GM12873 (cell line): ENCODE data around the gene PITX3.

Experiments
- TF ChIP-seq, protein P1 (sequence below): IDR thresholded peaks from 2 replicates; pipeline ENCODE4 v1.5.1; 2012; ENCODE audit warnings: low read depth, mild to moderate bottlenecking, moderate library complexity, low read length, control low read depth; ENCODE audit not compliant: insufficient read depth; ENCODE audit errors: missing control alignments

PITX3 gene

DNA sequence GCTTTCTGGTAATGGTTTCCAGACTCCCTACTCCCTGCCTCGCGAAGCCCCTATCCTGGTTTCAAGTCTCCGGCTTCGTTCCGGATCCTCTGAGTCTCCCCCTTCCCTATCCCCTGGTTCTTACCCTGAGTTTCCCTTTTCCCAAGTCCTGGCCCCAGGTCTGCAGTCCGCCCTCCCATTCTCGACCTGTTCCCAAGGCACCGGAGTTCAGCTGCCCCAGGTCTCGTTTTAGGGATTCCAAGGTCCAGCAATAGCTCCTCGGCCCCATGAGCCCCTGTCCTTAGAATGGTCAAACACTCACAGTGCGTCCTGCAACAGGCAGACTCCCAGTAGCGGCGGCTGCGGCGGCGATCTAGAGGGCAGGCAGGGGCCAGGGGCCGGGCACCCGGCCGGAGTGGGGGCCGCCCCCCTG is 274 bp downstream of the PITX3 start:
- TF ChIP-seq, protein P1, sequence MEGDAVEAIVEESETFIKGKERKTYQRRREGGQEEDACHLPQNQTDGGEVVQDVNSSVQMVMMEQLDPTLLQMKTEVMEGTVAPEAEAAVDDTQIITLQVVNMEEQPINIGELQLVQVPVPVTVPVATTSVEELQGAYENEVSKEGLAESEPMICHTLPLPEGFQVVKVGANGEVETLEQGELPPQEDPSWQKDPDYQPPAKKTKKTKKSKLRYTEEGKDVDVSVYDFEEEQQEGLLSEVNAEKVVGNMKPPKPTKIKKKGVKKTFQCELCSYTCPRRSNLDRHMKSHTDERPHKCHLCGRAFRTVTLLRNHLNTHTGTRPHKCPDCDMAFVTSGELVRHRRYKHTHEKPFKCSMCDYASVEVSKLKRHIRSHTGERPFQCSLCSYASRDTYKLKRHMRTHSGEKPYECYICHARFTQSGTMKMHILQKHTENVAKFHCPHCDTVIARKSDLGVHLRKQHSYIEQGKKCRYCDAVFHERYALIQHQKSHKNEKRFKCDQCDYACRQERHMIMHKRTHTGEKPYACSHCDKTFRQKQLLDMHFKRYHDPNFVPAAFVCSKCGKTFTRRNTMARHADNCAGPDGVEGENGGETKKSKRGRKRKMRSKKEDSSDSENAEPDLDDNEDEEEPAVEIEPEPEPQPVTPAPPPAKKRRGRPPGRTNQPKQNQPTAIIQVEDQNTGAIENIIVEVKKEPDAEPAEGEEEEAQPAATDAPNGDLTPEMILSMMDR: no peak

DNA sequence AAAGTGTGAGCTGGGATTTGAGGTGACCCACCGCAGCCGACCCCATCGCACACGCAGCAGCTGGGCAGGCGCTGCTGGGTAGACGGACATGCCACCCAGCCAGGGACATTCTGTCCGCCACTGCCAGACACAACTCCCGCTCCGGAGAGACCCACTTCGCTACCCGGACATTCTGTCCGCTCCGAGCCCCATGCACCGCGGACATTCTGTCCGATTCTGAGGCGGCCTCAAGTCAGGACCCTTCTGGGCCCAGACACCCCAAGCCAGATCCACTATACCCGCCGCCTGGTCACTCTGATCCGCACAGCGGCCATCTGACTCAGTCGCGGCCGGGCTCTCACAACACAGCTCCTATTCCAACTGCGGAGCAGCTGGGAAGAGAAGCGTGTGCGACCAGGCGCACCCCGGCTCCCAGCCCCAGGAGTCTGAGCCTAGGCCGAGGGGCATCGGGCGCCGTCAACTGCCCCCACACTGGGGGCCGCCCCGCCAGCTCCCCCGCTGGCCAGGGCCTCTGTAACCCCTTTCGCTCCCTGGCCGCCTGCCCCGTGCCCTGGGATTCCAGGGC is 763 bp downstream of the PITX3 start:
- TF ChIP-seq, protein P1: no peak

DNA sequence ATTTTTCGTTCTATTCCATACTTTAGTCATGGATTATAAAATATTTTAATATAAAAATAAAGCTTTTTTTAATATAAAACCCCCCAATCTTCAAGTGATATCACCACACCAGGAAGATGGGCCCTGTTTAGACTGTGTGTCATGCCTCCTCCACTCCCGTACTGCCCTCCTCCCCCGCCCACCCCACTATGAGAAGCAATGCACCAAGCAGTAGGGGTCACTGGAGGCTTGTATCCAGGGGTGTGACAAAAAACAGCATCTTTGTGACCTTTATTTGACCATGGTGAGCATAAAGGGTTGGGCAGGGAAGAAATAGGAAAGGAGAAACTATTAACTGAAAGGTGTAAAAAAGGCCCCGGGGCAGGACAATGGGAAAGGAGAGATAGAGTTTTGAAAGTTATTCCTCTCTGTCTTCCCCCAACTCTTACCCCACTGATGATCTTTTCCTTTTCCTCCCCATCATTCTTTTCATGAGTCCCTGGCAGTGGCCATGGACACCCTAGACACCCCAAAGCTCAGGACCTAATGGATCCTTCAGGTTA is 3.5 kb downstream of the PITX3 start:
- TF ChIP-seq, protein P1: no peak

DNA sequence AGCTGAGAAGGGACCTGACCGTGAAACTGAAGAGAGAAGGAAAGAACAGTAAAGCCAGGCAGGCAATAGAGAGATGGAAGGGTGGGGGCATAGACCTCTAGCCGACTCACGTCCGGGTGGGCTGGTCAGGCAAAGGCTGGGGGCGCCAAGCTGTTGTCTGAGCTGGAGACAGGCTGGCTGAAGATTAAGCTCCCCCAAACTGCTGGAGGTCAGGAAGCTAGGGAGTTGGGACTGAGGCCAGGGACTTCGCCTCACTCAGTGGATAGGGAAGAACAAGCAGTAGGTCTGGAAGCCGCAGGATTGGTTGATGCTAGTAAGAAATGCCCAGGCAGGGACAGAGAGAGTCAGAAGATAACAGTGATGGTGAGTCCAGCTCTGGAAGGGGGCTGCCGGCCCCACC is 5.3 kb downstream of the PITX3 start:
- TF ChIP-seq, protein P1: no peak

DNA sequence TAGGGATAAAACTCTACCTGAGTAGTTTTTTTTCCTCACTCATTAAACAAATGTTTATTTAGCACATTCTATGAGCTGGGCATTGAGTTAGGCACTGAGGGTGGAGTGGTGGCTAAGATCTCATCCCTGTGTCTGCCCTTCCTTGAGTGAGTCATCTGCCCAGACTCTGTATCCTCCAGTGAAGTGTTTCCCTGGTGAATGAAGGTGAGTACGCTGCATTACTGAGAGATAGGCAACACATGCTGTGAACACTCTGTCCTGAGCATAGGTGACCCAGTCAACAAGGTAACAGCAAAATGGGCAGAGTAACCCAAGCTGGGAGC is 5.8 kb downstream of the PITX3 start:
- TF ChIP-seq, protein P1: no peak

DNA sequence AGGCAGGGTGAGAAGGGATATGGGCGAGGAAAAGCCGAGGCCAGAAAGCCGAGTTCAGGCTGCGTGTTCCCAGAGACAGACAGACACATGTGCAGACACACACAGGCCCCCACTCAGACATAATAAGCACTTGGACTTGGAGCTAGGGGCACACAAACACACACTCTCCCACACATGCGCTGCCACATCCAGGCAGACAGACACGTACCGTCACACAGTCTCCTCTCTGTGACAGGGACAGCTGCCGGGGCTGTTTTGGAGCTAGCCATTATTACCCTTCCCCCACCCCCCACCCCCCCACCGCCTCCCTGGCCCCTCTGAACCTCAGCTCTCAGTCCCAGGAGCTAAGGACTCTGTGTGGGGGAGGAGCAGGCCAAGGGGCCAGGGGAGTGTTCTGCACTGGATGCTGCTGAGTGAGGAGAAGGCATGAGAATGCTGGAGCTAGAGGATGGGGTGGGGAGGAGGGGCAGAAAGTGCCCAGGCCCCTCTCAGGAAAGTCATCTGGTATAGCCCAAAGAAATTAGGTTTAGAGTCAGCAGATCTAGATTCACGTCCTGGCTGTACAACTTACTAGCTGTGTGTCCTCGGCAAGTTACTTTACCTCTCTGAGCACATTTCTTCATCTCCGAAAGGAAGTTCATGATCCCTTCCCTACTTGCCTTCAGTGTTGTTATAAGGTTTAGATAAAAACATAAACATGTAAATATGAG is 6.3 kb downstream of the PITX3 start:
- TF ChIP-seq, protein P1: no peak

DNA sequence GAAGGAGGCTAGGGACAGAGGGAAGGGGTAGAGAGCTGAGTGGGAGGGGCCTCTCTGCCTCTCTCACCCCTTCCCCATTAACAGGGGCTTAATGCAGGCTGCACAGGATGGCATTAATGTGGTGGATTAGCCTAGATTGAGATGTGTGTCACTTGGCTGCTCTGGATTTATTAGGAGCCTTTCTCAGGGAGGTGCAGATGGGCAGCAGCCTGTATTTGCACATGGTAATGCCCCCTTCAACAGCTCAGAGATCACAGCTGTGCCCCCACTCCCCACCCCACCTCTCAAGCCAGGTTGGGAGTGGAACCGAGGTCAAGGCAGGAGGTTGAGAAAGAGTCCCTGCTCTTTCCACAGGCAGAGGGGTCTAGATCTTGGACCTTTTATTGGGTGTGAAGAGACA is 7.3 kb downstream of the PITX3 start:
- TF ChIP-seq, protein P1: no peak
